GM20000 (cell line): ENCODE data around the gene ASTN2.

Experiments used
- DNase-seq: peaks from one replicate; pipeline ENCODE4 v3.0.0; 2012; ENCODE audit warnings: low spot score
- CTCF ChIP-seq: IDR thresholded peaks from 2 replicates; pipeline ENCODE4 v1.5.1; 2012; ENCODE audit warnings: mild to moderate bottlenecking, control low read depth; ENCODE audit errors: extremely low read depth, missing control alignments

Gene ASTN2

GRCh38 chr9:116506685-116507084 lies 908.2 kb downstream of the ASTN2 start:
- no peak for DNase-seq
- TF ChIP-seq CTCF: no peak

- peak; percentile 31 for DNase-seq
- no peak for TF ChIP-seq CTCF
Measured at GRCh38 chr9:116504893-116505480, 909.9 kb downstream of the ASTN2 start.

GRCh38 chr9:116504081-116504480 lies 910.8 kb downstream of the ASTN2 start:
- no peak for TF ChIP-seq CTCF
- no peak for DNase-seq

- TF ChIP-seq CTCF: no peak
- no peak for DNase-seq
Measured at GRCh38 chr9:116502746-116503145, 912.1 kb downstream of the ASTN2 start.

GRCh38 chr9:116501871-116502270 lies 913.0 kb downstream of the ASTN2 start:
- TF ChIP-seq CTCF: no peak

GRCh38 chr9:116499986-116500871 lies 914.6 kb downstream of the ASTN2 start:
- no peak for TF ChIP-seq CTCF
- DNase-seq: no peak

More at GRCh38 chr9:116501871-116502270, 913.0 kb downstream of the ASTN2 start:
- DNase-seq: no peak

- no peak for TF ChIP-seq CTCF
Measured at GRCh38 chr9:116499434-116499833, 915.4 kb downstream of the ASTN2 start.

More at GRCh38 chr9:116499434-116499833, 915.4 kb downstream of the ASTN2 start:
- DNase-seq: no peak
